ENCODE data around the gene RDH16.

DNA sequence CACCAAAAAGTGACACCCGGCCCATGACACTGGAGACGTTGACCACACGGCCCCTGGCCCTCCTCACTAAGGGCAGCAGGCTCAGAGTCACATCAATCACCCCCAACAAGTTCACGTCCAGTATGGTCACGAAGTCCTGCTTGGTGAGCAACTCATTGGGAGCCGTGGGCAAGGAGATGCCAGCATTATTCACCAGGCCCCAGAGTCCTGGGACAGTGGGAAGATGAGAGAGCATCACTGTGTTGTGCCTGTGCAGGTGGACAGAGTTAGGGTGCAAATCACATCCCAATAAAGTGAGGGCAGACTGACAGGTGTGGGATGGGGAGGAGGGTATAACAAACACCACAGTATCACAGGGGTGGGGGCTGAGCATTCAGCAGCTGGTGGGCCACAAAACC is 2.5 kb downstream of the RDH16 start:
- TF ChIP-seq, protein P1, sequence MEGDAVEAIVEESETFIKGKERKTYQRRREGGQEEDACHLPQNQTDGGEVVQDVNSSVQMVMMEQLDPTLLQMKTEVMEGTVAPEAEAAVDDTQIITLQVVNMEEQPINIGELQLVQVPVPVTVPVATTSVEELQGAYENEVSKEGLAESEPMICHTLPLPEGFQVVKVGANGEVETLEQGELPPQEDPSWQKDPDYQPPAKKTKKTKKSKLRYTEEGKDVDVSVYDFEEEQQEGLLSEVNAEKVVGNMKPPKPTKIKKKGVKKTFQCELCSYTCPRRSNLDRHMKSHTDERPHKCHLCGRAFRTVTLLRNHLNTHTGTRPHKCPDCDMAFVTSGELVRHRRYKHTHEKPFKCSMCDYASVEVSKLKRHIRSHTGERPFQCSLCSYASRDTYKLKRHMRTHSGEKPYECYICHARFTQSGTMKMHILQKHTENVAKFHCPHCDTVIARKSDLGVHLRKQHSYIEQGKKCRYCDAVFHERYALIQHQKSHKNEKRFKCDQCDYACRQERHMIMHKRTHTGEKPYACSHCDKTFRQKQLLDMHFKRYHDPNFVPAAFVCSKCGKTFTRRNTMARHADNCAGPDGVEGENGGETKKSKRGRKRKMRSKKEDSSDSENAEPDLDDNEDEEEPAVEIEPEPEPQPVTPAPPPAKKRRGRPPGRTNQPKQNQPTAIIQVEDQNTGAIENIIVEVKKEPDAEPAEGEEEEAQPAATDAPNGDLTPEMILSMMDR (IDR thresholded peaks at IDR 0.05) = no peak
- TF ChIP-seq EZH2 (IDR thresholded peaks at IDR 0.05; ENCODE audit: borderline replicate concordance, insufficient read depth, low read depth, low read length, poor library complexity, severe bottlenecking) = no peak

All from B cell (primary cell).